Thyroid gland (tissue), 4 donors: ENCODE measurements around the gene CALCB.

Experiments
- POLR2A ChIP-seq, 2 donors: fragments of 450-650 bp; IDR thresholded peaks; one replicate each; pipeline ENCODE4 v1.6.1; 2017; ENCODE audit warnings: antibody characterized with exemption in 2 of 2, mild to moderate bottlenecking in 2 of 2, moderate library complexity in 1 of 2
- TF ChIP-seq, protein P1 (sequence below), 6 experiments: fragments of 200-600 bp in 3 of 6; fragments of 450-650 bp in 3 of 6; sonication (generic) in 3 of 6; IDR thresholded peaks; one replicate each; pipeline ENCODE4 v1.5.1; 2016 to 2019; ENCODE audit warnings: antibody characterized with exemption in 6 of 6, mild to moderate bottlenecking in 2 of 6, inconsistent platforms in 1 of 6, moderate library complexity in 1 of 6

DNA sequence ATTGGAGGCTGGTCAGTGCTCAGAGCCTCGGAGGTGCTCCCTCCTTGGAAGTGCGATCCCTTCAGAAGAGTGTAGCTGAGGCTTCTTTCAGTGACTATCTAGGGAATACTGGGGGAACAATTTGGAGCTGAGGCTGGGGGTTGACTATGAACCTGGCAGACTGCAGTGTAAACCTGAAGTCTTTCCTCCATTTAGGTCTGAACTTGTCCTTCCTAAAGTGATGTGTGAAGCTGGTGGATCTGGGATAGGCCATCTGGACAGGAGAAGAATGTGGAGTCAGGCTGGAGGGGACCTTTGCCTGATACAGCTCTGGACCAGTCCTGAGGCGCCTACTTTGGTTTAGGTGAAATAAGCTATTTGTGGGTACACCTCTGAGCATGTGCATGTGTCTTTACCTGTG is 37.8 kb downstream of the CALCB start:
- TF ChIP-seq, protein P1, sequence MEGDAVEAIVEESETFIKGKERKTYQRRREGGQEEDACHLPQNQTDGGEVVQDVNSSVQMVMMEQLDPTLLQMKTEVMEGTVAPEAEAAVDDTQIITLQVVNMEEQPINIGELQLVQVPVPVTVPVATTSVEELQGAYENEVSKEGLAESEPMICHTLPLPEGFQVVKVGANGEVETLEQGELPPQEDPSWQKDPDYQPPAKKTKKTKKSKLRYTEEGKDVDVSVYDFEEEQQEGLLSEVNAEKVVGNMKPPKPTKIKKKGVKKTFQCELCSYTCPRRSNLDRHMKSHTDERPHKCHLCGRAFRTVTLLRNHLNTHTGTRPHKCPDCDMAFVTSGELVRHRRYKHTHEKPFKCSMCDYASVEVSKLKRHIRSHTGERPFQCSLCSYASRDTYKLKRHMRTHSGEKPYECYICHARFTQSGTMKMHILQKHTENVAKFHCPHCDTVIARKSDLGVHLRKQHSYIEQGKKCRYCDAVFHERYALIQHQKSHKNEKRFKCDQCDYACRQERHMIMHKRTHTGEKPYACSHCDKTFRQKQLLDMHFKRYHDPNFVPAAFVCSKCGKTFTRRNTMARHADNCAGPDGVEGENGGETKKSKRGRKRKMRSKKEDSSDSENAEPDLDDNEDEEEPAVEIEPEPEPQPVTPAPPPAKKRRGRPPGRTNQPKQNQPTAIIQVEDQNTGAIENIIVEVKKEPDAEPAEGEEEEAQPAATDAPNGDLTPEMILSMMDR (IDR thresholded peaks at IDR 0.05): no peak
- no peak for TF ChIP-seq POLR2A (IDR thresholded peaks at IDR 0.05)
